ENCODE results near the gene ADGRF3.

The ADGRF3 gene

DNA sequence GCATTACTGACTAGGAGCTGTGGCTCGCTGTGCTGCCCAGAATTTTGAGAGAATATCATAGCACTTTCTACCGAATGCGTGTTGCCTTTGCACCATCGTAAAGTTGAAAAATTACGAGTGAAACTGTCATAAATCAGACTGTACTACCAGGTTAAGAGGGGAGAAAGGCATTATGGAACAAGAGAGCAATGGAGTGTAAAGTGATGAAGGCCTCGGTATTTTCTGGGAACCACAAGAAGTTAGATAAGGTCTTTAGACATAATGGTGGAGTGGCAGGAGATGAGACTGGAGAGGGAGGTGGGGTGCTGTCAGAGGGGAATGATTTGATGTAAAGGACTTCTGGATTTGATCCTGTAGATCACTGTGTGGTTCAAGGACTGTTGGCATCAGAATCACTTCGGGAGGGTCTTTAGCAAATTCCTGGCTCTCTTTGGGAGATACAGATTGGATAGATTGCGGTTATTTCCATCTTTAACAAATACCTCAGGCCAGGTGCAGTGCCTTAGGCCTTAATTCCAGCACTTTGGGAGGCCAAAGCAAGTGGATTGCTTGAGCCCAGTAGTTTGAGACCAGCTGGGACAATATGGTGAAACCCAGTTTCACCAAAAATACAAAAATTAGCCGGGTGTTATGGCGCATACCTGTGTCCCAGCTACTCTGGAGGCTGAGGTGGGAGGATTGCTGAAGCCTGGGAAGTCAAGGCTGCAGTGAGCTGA lies 4.9 kb upstream of the ADGRF3 start:
- Histone ChIP-seq H3K36me3 (ENCODE audit: control insufficient read depth, insufficient read depth, low read length) (peaks cover 33% of the 10 kb centered on the region), H3K4me1 (ENCODE audit: control insufficient read depth, insufficient read depth, low read length, poor library complexity, severe bottlenecking) (peaks cover 21% of the 10 kb centered on the region), H3K4me3 (ENCODE audit: extremely low read depth, insufficient read depth, low read length, poor library complexity, severe bottlenecking) (no peak overlapping the region), H3K27ac (ENCODE audit: low read depth, low read length, severe bottlenecking) (no peak overlapping the region), H3K9me3 (ENCODE audit: control insufficient read depth, low read length) (no peaks in the 10 kb centered on the region)
- 95 to 97% methylated on average over 7 to 10 of the region's 10 CpGs for WGBS, 2 experiments (ENCODE audit: insufficient coverage in 2 of 2)

- Histone ChIP-seq H3K36me3 (ENCODE audit: control insufficient read depth, insufficient read depth, low read length) (peaks cover 31% of the 10 kb centered on the region), H3K27ac (ENCODE audit: low read depth, low read length, severe bottlenecking) (no peak overlapping the region), H3K4me1 (ENCODE audit: control insufficient read depth, insufficient read depth, low read length, poor library complexity, severe bottlenecking) (peaks cover 9% of the 10 kb centered on the region), H3K4me3 (ENCODE audit: extremely low read depth, insufficient read depth, low read length, poor library complexity, severe bottlenecking) (no peak overlapping the region), H3K9me3 (ENCODE audit: control insufficient read depth, low read length) (no peaks in the 10 kb centered on the region)
- 92 to 100% methylated on average over 1 to 2 of the region's 3 CpGs for WGBS, 2 experiments (ENCODE audit: insufficient coverage in 2 of 2)
These were observed 3.1 kb upstream of the ADGRF3 start for GRCh38 chr2:26349690-26350089.

DNA sequence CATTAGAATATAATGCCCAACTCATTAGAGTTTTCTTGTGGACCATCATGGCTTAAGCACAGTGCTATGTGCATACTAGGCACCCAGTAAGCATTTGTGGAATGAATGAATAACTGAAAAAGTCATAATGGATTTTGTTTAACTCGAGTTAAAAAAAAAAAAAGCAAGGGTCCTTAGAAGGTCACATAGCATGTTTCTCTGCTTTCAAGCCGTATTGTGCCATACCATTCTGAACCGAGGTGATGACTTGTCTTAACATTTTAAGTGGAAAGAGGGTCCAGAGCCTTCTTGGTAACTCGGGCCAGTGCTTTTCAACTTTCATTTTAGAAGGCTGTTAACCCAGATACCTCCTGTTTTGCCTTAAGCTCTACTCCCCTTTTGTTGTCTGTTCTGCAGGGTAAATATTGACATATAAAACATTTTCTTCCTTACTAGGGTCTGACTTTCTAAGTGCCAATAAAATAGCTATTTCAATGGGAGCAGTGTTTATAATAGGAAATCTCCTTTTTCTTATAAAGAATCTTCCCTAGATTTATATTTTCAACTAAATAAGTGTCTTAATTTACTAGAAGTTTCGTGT lies 787 bp upstream of the ADGRF3 start:
- Histone ChIP-seq H3K9me3 (ENCODE audit: control insufficient read depth, low read length) (no peaks in the 10 kb centered on the region), H3K36me3 (ENCODE audit: control insufficient read depth, insufficient read depth, low read length) (peaks cover 21% of the 10 kb centered on the region), H3K27ac (ENCODE audit: low read depth, low read length, severe bottlenecking) (peak overlapping the region; percentile 8), H3K4me3 (ENCODE audit: extremely low read depth, insufficient read depth, low read length, poor library complexity, severe bottlenecking) (peak overlapping the region; percentile 93), H3K4me1 (ENCODE audit: control insufficient read depth, insufficient read depth, low read length, poor library complexity, severe bottlenecking) (peaks cover 16% of the 10 kb centered on the region)
- 29 to 30% methylated on average over 3 of the region's 5 CpGs for WGBS, 2 experiments (ENCODE audit: insufficient coverage in 2 of 2)

GRCh38 chr2:26345545-26346453 lies 790 bp downstream of the ADGRF3 start, which contains the start of gene SELENOI:
Gene SELENOI (plus strand): TSS chr2:26346143. CDS start chr2:26346233, 90 bp downstream.
- H3K36me3 ChIP-seq (ENCODE audit: control insufficient read depth, insufficient read depth, low read length): peaks cover 16% of the 10 kb centered on the region
- no peaks in the 10 kb centered on the region for H3K9me3 ChIP-seq (ENCODE audit: control insufficient read depth, low read length)
- H3K4me1 ChIP-seq (ENCODE audit: control insufficient read depth, insufficient read depth, low read length, poor library complexity, severe bottlenecking): peaks cover 16% of the 10 kb centered on the region
- 0% methylated on average over 54 to 56 of the region's 80 CpGs for WGBS, 2 experiments (ENCODE audit: insufficient coverage in 2 of 2)
- peak within 1 kb of the TSS; percentile 93 for H3K4me3 ChIP-seq (ENCODE audit: extremely low read depth, insufficient read depth, low read length, poor library complexity, severe bottlenecking)
- peak within 1 kb of the TSS; percentile 96 for H3K27ac ChIP-seq (ENCODE audit: low read depth, low read length, severe bottlenecking)

- Histone ChIP-seq H3K36me3 (ENCODE audit: control insufficient read depth, insufficient read depth, low read length) (peaks cover 10% of the 10 kb centered on the region), H3K27ac (ENCODE audit: low read depth, low read length, severe bottlenecking) (peak overlapping the region; percentile 96), H3K9me3 (ENCODE audit: control insufficient read depth, low read length) (no peaks in the 10 kb centered on the region), H3K4me3 (ENCODE audit: extremely low read depth, insufficient read depth, low read length, poor library complexity, severe bottlenecking) (peak overlapping the region; percentile 93), H3K4me1 (ENCODE audit: control insufficient read depth, insufficient read depth, low read length, poor library complexity, severe bottlenecking) (peaks cover 20% of the 10 kb centered on the region)
- 0% methylated on average over 8 to 9 of the region's 9 CpGs for WGBS, 2 experiments (ENCODE audit: insufficient coverage in 2 of 2)
These were observed 1.4 kb downstream of the ADGRF3 start for GRCh38 chr2:26345283-26345544.

DNA sequence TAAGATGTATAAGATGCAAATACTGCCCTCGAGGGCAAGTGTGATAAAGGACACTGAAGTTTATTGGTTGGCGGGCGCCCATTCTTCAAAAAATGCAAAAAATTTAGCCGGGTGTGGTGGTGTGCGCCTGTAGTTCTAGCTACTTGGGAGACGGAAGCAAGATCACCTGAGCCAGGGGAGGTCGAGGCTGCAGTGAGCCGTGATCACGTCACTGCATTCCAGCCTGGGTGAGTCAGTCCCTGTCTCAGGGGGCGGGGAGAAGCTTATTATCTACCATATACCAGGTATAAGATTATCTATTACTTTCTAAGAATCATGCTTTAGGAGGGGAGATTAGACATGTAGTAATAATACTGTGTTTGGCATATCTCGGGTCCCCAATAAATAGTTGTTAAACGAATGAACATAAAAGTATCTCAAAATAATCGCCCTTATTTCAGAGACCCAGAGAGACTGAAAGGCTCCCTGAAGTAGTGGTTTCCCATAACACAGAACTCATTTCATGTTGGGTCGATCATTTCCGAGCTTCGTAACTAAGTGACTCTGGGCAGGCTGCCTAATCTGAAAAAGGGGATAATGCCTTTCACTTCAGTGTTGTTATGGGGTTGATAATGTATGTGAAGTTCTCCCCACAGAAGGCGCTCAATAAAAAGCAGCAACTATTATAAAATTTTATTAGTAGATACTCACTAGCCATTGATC lies 1.9 kb downstream of the ADGRF3 start:
- peaks cover 24% of the 10 kb centered on the region for H3K4me1 ChIP-seq (ENCODE audit: control insufficient read depth, insufficient read depth, low read length, poor library complexity, severe bottlenecking)
- peaks cover 9% of the 10 kb centered on the region for H3K36me3 ChIP-seq (ENCODE audit: control insufficient read depth, insufficient read depth, low read length)
- H3K9me3 ChIP-seq (ENCODE audit: control insufficient read depth, low read length): no peaks in the 10 kb centered on the region
- WGBS, 2 experiments (ENCODE audit: insufficient coverage in 2 of 2): 69 to 78% methylated on average over 9 of the region's 17 CpGs
- peak overlapping the region; percentile 96 for H3K27ac ChIP-seq (ENCODE audit: low read depth, low read length, severe bottlenecking)
- peak overlapping the region; percentile 93 for H3K4me3 ChIP-seq (ENCODE audit: extremely low read depth, insufficient read depth, low read length, poor library complexity, severe bottlenecking)

GRCh38 chr2:26340831-26341230 lies 5.8 kb downstream of the ADGRF3 start:
- WGBS, 2 experiments (ENCODE audit: insufficient coverage in 2 of 2): 93 to 94% methylated on average over 2 to 3 of the region's 3 CpGs
- H3K4me1 ChIP-seq (ENCODE audit: control insufficient read depth, insufficient read depth, low read length, poor library complexity, severe bottlenecking): peaks cover 17% of the 10 kb centered on the region
- H3K4me3 ChIP-seq (ENCODE audit: extremely low read depth, insufficient read depth, low read length, poor library complexity, severe bottlenecking): no peak overlapping the region
- H3K9me3 ChIP-seq (ENCODE audit: control insufficient read depth, low read length): no peaks in the 10 kb centered on the region
- H3K36me3 ChIP-seq (ENCODE audit: control insufficient read depth, insufficient read depth, low read length): no peaks in the 10 kb centered on the region
- H3K27ac ChIP-seq (ENCODE audit: low read depth, low read length, severe bottlenecking): no peak overlapping the region

DNA sequence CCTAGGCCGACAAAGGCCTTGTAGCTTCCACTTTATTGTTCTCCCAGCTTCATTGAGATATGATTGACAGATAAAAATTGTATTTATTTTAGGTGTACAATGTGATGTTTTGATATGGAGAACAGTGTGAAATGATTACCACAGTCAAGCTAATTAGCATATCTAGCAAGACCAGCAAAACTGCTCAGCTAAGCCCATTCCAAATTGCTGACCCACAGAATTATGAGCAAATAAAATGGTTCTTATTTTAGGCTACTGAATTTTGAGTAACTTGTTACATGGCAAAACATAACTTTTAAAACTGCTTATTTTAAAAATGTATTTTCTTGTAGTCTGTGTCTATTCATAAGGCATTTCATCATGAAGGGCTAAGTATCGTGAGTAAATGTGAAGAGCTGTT lies 9.3 kb downstream of the ADGRF3 start:
- WGBS, 2 experiments (ENCODE audit: insufficient coverage in 2 of 2): 100% methylated on average over 1 of the region's 2 CpGs; no CpG with 5 or more reads in 1 of the 2 experiments
- Histone ChIP-seq H3K36me3 (ENCODE audit: control insufficient read depth, insufficient read depth, low read length) (no peaks in the 10 kb centered on the region), H3K4me3 (ENCODE audit: extremely low read depth, insufficient read depth, low read length, poor library complexity, severe bottlenecking) (no peak overlapping the region), H3K4me1 (ENCODE audit: control insufficient read depth, insufficient read depth, low read length, poor library complexity, severe bottlenecking) (peaks cover 9% of the 10 kb centered on the region), H3K9me3 (ENCODE audit: control insufficient read depth, low read length) (no peaks in the 10 kb centered on the region), H3K27ac (ENCODE audit: low read depth, low read length, severe bottlenecking) (no peak overlapping the region)

DNA sequence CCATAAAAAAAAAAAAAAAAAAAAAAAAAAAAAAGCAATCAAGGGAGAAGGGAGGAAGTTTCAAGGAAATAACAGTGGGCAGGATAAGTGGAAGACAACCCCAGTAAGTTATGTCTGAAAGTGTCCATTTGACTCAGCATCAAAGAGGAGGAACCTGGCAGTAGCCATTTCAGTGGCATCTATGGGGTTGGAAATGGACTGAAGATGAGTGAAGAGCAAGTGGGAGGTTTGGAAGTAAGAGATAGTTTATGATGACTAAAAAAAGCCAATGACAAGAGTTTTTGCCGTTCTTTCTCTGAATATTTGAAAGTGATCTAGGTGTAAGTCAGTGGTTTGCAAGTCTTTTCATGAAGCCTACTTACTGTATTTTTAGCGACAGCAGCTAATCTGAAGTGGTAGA lies 9.9 kb downstream of the ADGRF3 start:
- 93 to 94% methylated on average over 2 of the region's 2 CpGs for WGBS, 2 experiments (ENCODE audit: insufficient coverage in 2 of 2)
- Histone ChIP-seq H3K4me3 (ENCODE audit: extremely low read depth, insufficient read depth, low read length, poor library complexity, severe bottlenecking) (no peak overlapping the region), H3K36me3 (ENCODE audit: control insufficient read depth, insufficient read depth, low read length) (no peaks in the 10 kb centered on the region), H3K4me1 (ENCODE audit: control insufficient read depth, insufficient read depth, low read length, poor library complexity, severe bottlenecking) (peaks cover 9% of the 10 kb centered on the region), H3K27ac (ENCODE audit: low read depth, low read length, severe bottlenecking) (no peak overlapping the region), H3K9me3 (ENCODE audit: control insufficient read depth, low read length) (no peaks in the 10 kb centered on the region)

DNA sequence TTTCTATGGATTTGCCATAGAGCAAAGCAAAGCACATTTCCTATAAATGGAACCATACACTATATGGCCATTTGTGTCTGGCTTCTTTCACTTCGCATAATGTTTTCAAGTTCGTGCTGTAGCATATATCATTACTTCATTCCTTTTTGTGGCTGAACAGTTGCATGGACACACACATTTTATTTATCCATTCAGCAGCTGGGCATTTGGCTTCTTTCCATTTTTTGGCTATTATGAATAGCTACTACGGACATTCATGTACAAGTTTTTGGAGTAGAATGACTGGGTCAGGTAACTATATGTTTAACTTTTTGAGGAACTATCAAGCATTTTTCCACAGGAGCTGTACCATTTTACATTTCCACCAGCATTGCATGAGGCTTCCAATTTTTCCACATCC lies 11.4 kb downstream of the ADGRF3 start:
- Histone ChIP-seq H3K4me1 (ENCODE audit: control insufficient read depth, insufficient read depth, low read length, poor library complexity, severe bottlenecking) (peaks cover 6% of the 10 kb centered on the region), H3K4me3 (ENCODE audit: extremely low read depth, insufficient read depth, low read length, poor library complexity, severe bottlenecking) (no peak overlapping the region), H3K36me3 (ENCODE audit: control insufficient read depth, insufficient read depth, low read length) (no peaks in the 10 kb centered on the region), H3K27ac (ENCODE audit: low read depth, low read length, severe bottlenecking) (no peak overlapping the region), H3K9me3 (ENCODE audit: control insufficient read depth, low read length) (no peaks in the 10 kb centered on the region)
- WGBS, 2 experiments (ENCODE audit: insufficient coverage in 2 of 2): 94 to 100% methylated on average over 1 to 2 of the region's 3 CpGs
